Testis (tissue), 2 donors: ENCODE results near the gene FRG1.
A peak's percentile ranks its signal among the peaks of the same experiment; 100 is the strongest.

ENCODE experiments used
- CTCF ChIP-seq, 3 experiments: fragments of 450-650 bp in 2 of 3; fragments of 200-600 bp in 1 of 3; sonication (generic) in 1 of 3; IDR thresholded peaks; one replicate each; pipeline ENCODE4 v1.5.1; 2016 to 2019; ENCODE audit warnings: antibody characterized with exemption in 3 of 3, mild to moderate bottlenecking in 2 of 3, moderate library complexity in 1 of 3
- POLR2A ChIP-seq: fragments of 450-650 bp; IDR thresholded peaks from one replicate; pipeline ENCODE4 v1.6.1; 2017; ENCODE audit warnings: antibody characterized with exemption, mild to moderate bottlenecking, moderate library complexity

GRCh38 chr4:189912170-189912569 is 28.5 kb upstream of the FRG1 start:
- TF ChIP-seq POLR2A (no peak), CTCF (IDR thresholded peaks at IDR 0.05) (peak in 1 of 3 experiments; percentile 30)
